Panc1 (cell line): ENCODE results near the gene PDCD4. TPM values are rescaled to one million over a fixed set of nuclear protein-coding genes. Genes with fewer than 3 reads are reported as not detected.

Experiments used
- ATAC-seq: fragments of 200-7000 bp; cut with Tn5 transposase; 2 replicates; pipeline ENCODE4 v1.9.1; 2020; ENCODE audit warnings: mild to moderate bottlenecking, moderate library complexity
- BruUV-seq: library from RNA; stranded (reverse); fragments of 400-500 nt; replicated peaks from 2 replicates; lab custom pipeline; 2021; lab: Mats Ljungman, UMichigan
- CTCF ChIA-PET: fragments of 300-600 bp; sonication (Branson Sonifier 250); formaldehyde crosslinking; loops from one replicate; lab custom pipeline; 2022; ENCODE audit warnings: antibody characterized with exemption; lab: Charles Lee
- POLR2A ChIA-PET: fragments of 300-600 bp; sonication (Branson Sonifier 250); formaldehyde crosslinking; loops from one replicate; lab custom pipeline; 2022; ENCODE audit warnings: antibody characterized with exemption; lab: Charles Lee
- DNase-seq: peaks from one replicate; pipeline ENCODE4 v3.0.0-alpha.2; 2010; ENCODE audit warnings: low read depth, low spot score
- H3K27ac ChIP-seq: 2 replicates; pipeline ENCODE4 v1.5.1; 2011; ENCODE audit warnings: mild to moderate bottlenecking, low read length, inconsistent platforms
- H3K27me3 ChIP-seq: fragments of 200-500 bp; sonication (Bioruptor generic); 2 replicates; pipeline ENCODE4 v1.6.0; 2014; ENCODE audit warnings: low read length, inconsistent platforms; ENCODE audit not compliant: control insufficient read depth, insufficient read depth
- H3K36me3 ChIP-seq: fragments of 200-500 bp; sonication (Bioruptor generic); 2 replicates; pipeline ENCODE4 v1.5.1; 2014; ENCODE audit warnings: inconsistent platforms, mild to moderate bottlenecking, low read length, moderate library complexity; ENCODE audit not compliant: control insufficient read depth, insufficient read depth
- H3K4me1 ChIP-seq: 2 replicates; pipeline ENCODE4 v1.5.1; 2011; ENCODE audit warnings: inconsistent platforms, mild to moderate bottlenecking, low read length, moderate library complexity; ENCODE audit not compliant: control insufficient read depth, insufficient read depth
- H3K4me3 ChIP-seq, 2 experiments: 2 replicates each; pipeline ENCODE4 v1.5.1; 2011 to 2012; ENCODE audit warnings: low read depth in 2 of 2, low read length in 2 of 2, mild to moderate bottlenecking in 2 of 2, inconsistent platforms in 1 of 2, moderate library complexity in 1 of 2
- H3K9me3 ChIP-seq: fragments of 200-500 bp; sonication (Bioruptor generic); 2 replicates; pipeline ENCODE4 v1.5.1; 2014; ENCODE audit warnings: low read depth, mild to moderate bottlenecking, inconsistent platforms, low read length, moderate library complexity; ENCODE audit not compliant: control insufficient read depth, insufficient read depth
- POLR2AphosphoS5 ChIP-seq: IDR thresholded peaks from 2 replicates; pipeline ENCODE4 v1.6.1; 2012; ENCODE audit warnings: mild to moderate bottlenecking, low read depth, low read length, moderate library complexity
- SIN3A ChIP-seq: IDR thresholded peaks from 2 replicates; pipeline ENCODE4 v1.6.1; 2012; ENCODE audit warnings: low read depth, mild to moderate bottlenecking, low read length, moderate library complexity, borderline replicate concordance; ENCODE audit not compliant: insufficient read depth
- TCF7L2 ChIP-seq: IDR thresholded peaks from 2 replicates; pipeline ENCODE4 v1.6.1; 2011; ENCODE audit warnings: mild to moderate bottlenecking, low read depth, low read length, inconsistent platforms
- in situ Hi-C: cut with HindIII; loops from 2 replicates; pipeline ENCODE4 v1.10.0; 2016; ENCODE audit warnings: low sequenced_read_pairs, low pct_unique_long_range_greater_than_20kb
- intact Hi-C: fragments of 100-400 bp; cut with micrococcal nuclease; formaldehyde crosslinking; loops from one replicate; pipeline ENCODE4 v1.10.0; 2022; ENCODE audit not compliant: unreplicated experiment
- total RNA-seq: library from RNA; stranded (reverse); gene quantifications from one replicate; pipeline ENCODE4 v1.2.1, GENCODE V29; 2021; ENCODE audit not compliant: unreplicated experiment
- TF ChIP-seq, protein P1 (sequence below), 2 experiments: IDR thresholded peaks; 2 replicates each; pipeline ENCODE4 v1.6.1; 2011 to 2012; ENCODE audit warnings: low read depth in 2 of 2, control low read depth in 1 of 2, low read length in 1 of 2, mild to moderate bottlenecking in 1 of 2, moderate library complexity in 1 of 2; ENCODE audit not compliant: insufficient read depth in 1 of 2
- TF ChIP-seq, protein P2 (sequence below): fragments of 450-650 bp; IDR thresholded peaks from 2 replicates; pipeline ENCODE4 v1.5.1; 2017; ENCODE audit warnings: mild to moderate bottlenecking

The PDCD4 gene
- total RNA-seq, 1 experiment from 2014 or later, result 33.6 TPM

DNA sequence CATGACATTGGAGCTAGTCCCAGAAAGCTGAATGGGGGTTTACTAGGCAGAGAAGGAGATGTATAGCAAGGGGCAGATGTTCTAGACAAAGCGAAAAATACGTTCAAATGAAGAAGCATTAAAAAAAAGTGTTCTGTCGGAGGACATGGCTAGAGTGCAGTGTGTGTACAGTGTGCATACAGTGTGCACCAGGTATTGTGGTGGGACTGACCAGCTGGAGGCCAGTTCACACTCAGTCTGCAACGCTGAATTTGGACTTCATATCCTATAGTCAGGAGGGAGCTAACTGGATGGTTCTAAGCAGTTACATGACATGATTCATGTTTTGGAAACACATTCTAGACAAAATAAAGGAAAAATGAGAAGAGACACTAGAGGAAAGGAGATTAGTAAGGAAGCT lies 38.4 kb downstream of the PDCD4 start:
- Histone ChIP-seq H3K27ac (no peak overlapping the region), H3K27me3 (no peaks in the 10 kb centered on the region), H3K9me3 (no peaks in the 10 kb centered on the region), H3K36me3 (no peaks in the 10 kb centered on the region), H3K4me3 (no peak overlapping the region), H3K4me1 (no peaks in the 10 kb centered on the region; the same call in 1 of the 2 replicates)
- ATAC-seq (no peak), DNase-seq (no peak)
- TF ChIP-seq SIN3A, result no peak
- TF ChIP-seq TCF7L2, result no peak
- TF ChIP-seq, protein P1, sequence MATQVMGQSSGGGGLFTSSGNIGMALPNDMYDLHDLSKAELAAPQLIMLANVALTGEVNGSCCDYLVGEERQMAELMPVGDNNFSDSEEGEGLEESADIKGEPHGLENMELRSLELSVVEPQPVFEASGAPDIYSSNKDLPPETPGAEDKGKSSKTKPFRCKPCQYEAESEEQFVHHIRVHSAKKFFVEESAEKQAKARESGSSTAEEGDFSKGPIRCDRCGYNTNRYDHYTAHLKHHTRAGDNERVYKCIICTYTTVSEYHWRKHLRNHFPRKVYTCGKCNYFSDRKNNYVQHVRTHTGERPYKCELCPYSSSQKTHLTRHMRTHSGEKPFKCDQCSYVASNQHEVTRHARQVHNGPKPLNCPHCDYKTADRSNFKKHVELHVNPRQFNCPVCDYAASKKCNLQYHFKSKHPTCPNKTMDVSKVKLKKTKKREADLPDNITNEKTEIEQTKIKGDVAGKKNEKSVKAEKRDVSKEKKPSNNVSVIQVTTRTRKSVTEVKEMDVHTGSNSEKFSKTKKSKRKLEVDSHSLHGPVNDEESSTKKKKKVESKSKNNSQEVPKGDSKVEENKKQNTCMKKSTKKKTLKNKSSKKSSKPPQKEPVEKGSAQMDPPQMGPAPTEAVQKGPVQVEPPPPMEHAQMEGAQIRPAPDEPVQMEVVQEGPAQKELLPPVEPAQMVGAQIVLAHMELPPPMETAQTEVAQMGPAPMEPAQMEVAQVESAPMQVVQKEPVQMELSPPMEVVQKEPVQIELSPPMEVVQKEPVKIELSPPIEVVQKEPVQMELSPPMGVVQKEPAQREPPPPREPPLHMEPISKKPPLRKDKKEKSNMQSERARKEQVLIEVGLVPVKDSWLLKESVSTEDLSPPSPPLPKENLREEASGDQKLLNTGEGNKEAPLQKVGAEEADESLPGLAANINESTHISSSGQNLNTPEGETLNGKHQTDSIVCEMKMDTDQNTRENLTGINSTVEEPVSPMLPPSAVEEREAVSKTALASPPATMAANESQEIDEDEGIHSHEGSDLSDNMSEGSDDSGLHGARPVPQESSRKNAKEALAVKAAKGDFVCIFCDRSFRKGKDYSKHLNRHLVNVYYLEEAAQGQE (IDR thresholded peaks at IDR 0.05; ENCODE audit: insufficient read depth in 1 of 2, low read depth in 2 of 2, low read length in 1 of 2), result no peak
- TF ChIP-seq, protein P2, sequence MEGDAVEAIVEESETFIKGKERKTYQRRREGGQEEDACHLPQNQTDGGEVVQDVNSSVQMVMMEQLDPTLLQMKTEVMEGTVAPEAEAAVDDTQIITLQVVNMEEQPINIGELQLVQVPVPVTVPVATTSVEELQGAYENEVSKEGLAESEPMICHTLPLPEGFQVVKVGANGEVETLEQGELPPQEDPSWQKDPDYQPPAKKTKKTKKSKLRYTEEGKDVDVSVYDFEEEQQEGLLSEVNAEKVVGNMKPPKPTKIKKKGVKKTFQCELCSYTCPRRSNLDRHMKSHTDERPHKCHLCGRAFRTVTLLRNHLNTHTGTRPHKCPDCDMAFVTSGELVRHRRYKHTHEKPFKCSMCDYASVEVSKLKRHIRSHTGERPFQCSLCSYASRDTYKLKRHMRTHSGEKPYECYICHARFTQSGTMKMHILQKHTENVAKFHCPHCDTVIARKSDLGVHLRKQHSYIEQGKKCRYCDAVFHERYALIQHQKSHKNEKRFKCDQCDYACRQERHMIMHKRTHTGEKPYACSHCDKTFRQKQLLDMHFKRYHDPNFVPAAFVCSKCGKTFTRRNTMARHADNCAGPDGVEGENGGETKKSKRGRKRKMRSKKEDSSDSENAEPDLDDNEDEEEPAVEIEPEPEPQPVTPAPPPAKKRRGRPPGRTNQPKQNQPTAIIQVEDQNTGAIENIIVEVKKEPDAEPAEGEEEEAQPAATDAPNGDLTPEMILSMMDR, result no peak
- no peak for TF ChIP-seq POLR2AphosphoS5
- POLR2A ChIA-PET, result interaction anchor here (1.0 kb wide), 1 partner anchor 8 kb away, joined by 3 read pairs; no protein-coding TSS in a partner anchor
- in situ Hi-C loops (no loop called here), intact Hi-C loops (no loop called here)
- CTCF ChIA-PET, result interaction anchor here (0.6 kb wide), 1 partner anchor 199 kb away, joined by 4 read pairs; no protein-coding TSS in a partner anchor
- no TSS peak for BruUV-seq

DNA sequence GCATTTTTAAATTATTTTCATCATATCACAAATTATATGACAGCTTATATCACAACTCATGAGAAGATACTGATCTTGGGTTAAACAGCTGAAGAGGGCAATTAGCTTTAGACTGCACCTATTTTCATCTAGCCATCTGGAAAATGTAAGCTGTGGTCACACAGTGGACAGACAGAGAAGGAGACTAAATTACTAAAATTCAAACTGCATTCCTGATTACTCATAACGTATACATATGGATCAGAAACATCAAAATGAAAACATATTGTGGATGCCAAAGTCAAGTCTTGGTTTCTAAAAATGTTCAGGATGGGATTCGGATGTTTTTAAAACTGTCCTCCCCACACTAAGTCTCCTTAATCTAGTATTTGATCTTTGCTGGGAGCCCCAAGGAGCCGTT lies 40.6 kb downstream of the PDCD4 start:
- Histone ChIP-seq H3K4me1 (peaks cover 15% of the 10 kb centered on the region), H3K4me3 (no peak overlapping the region), H3K9me3 (no peaks in the 10 kb centered on the region), H3K27ac (no peak overlapping the region), H3K36me3 (peaks cover 6% of the 10 kb centered on the region; the same call in 1 of the 2 replicates), H3K27me3 (no peaks in the 10 kb centered on the region)
- BruUV-seq, result no TSS peak
- DNase-seq (no peak), ATAC-seq (no peak)
- TF ChIP-seq POLR2AphosphoS5 (no peak), TCF7L2 (no peak), SIN3A (no peak)
- TF ChIP-seq, protein P1 (IDR thresholded peaks at IDR 0.05; ENCODE audit: insufficient read depth in 1 of 2, low read depth in 2 of 2, low read length in 1 of 2), result no peak
- TF ChIP-seq, protein P2, result no peak
- intact Hi-C loops, result no loop called here
- in situ Hi-C loops, result no loop called here
- ChIA-PET CTCF (no interaction called here), POLR2A (no interaction called here)
